SJSA1 (cell line): ENCODE data around the gene PDZRN3. TPM values are rescaled to one million over a fixed set of nuclear protein-coding genes. Genes with fewer than 3 reads are reported as not detected.

Source experiments
- DNase-seq, 2 experiments: peaks; one replicate each; pipeline ENCODE4 v3.0.0-alpha.2; 2015 to 2020; ENCODE audit warnings: low spot score in 2 of 2, low read depth in 1 of 2
- H3K27ac ChIP-seq: fragments of 250-450 bp; sonication (Bioruptor Pico); 2 replicates; pipeline ENCODE4 v1.5.1; 2020; ENCODE audit warnings: mild to moderate bottlenecking, moderate library complexity
- H3K27me3 ChIP-seq: fragments of 250-450 bp; sonication (Bioruptor Pico); replicated peaks from 2 replicates; pipeline ENCODE4 v1.5.1; 2020; ENCODE audit warnings: mild to moderate bottlenecking, moderate library complexity
- H3K36me3 ChIP-seq: fragments of 250-450 bp; sonication (Bioruptor Pico); 2 replicates; pipeline ENCODE4 v1.5.1; 2020; ENCODE audit warnings: mild to moderate bottlenecking
- H3K4me1 ChIP-seq: fragments of 250-450 bp; sonication (Bioruptor Pico); replicated peaks from 2 replicates; pipeline ENCODE4 v1.6.1; 2021; ENCODE audit warnings: mild to moderate bottlenecking
- H3K4me3 ChIP-seq: fragments of 250-450 bp; sonication (Bioruptor Pico); 2 replicates; pipeline ENCODE4 v1.5.1; 2020; ENCODE audit warnings: mild to moderate bottlenecking
- H3K9me3 ChIP-seq: fragments of 250-450 bp; sonication (Bioruptor Pico); replicated peaks from 2 replicates; pipeline ENCODE4 v1.5.1; 2020; ENCODE audit warnings: mild to moderate bottlenecking
- total RNA-seq: library from RNA; depleted of rRNA; stranded (reverse); fragments of >200 nt; shearing (Covaris generic); gene quantifications from 2 replicates; pipeline ENCODE4 v1.2.3, GENCODE V29; 2014

Gene PDZRN3
- total RNA-seq, 1 experiment from 2014 or later = 0.68 TPM

- no peaks in the 10 kb centered on the region for H3K27me3 ChIP-seq
- H3K9me3 ChIP-seq = no peaks in the 10 kb centered on the region
- no peak for DNase-seq
- no peaks in the 10 kb centered on the region for H3K4me1 ChIP-seq
- no peak overlapping the region for H3K27ac ChIP-seq
- H3K4me3 ChIP-seq = no peak overlapping the region
- H3K36me3 ChIP-seq = no peaks in the 10 kb centered on the region
Measured at GRCh38 chr3:73379465-73379864, 245.3 kb downstream of the PDZRN3 start.

DNA sequence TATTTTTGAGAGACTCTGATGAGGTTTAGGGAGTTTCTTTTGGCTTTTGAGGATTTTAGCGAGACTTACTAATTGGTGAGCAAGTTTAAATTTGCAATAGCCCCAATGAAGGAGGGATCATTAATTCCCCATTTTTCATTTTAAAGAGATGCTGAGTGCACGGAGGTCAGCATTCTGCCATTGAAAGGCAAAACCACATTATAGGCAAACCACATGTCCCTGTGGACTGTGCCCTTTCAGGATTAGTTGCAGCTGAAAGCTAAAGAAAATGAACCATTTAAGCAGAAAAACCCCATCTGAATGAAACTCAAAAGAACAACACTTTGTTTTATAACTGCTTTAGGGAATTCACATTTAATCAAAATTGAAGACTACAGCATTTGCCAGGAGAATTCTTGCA lies 246.5 kb downstream of the PDZRN3 start:
- no peaks in the 10 kb centered on the region for H3K36me3 ChIP-seq
- H3K27me3 ChIP-seq = no peaks in the 10 kb centered on the region
- H3K9me3 ChIP-seq = no peaks in the 10 kb centered on the region
- H3K27ac ChIP-seq = no peak overlapping the region
- no peak for DNase-seq
- no peak overlapping the region for H3K4me3 ChIP-seq
- no peaks in the 10 kb centered on the region for H3K4me1 ChIP-seq

DNA sequence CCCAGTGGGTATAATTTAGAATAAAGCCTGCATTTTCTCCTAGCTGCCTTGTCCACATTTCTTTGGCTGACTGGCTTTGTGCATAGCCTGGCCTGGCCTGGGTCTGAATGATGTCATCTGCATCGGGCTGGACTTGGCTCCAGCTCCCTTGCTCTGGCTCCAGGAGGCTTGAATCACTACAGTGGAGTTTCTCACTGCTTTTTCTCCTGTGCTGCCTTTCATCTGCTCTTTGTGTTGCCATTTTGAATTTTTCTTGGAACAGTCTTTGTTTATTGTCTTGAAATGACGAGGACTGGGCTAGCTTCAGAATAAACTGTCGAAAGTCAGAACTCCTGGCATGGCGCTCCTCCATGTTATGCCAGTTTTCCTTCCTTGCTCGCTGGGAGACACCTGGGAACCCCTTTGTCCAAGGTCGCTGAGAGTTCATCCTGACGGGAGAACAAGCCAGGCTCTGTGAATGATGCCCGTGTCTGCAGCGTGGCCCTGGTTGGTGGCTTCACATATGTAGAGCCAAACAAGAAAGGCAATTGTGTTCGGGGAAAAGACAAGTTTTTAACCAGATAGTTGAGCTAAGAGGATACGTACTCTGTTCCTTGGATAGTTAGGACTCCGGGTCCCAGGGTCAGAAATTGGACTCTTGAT lies 258.9 kb downstream of the PDZRN3 start:
- Histone ChIP-seq H3K4me3 (no peak overlapping the region), H3K4me1 (no peaks in the 10 kb centered on the region), H3K27ac (no peak overlapping the region), H3K9me3 (no peaks in the 10 kb centered on the region), H3K36me3 (no peaks in the 10 kb centered on the region), H3K27me3 (no peaks in the 10 kb centered on the region)
- DNase-seq = no peak

GRCh38 chr3:73364517-73364916 lies 260.2 kb downstream of the PDZRN3 start:
- no peaks in the 10 kb centered on the region for H3K27me3 ChIP-seq
- H3K36me3 ChIP-seq = no peaks in the 10 kb centered on the region
- H3K27ac ChIP-seq = no peak overlapping the region
- no peak overlapping the region for H3K4me3 ChIP-seq
- H3K4me1 ChIP-seq = no peaks in the 10 kb centered on the region
- DNase-seq = no peak
- no peaks in the 10 kb centered on the region for H3K9me3 ChIP-seq

DNA sequence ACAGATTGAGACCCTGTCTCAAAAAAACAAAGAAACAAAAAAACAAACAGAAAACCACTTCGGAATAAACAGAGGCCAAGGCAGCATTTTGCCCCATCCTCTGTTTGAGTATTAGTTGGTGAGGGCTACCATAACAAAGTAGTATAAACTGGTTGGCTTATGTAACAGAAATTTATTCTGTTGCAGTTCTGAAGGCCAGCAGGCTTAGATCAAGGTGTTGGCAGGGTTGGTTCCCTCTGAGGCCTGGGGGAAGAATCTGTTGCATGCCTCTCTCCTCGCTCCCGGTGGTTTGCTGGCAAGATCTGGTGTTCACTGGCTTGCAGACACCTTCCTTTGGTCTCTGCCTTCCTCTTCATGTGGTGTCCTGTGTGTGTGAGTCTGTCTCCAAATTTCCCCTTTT lies 261.6 kb downstream of the PDZRN3 start:
- Histone ChIP-seq H3K9me3 (no peaks in the 10 kb centered on the region), H3K36me3 (no peaks in the 10 kb centered on the region), H3K4me1 (no peaks in the 10 kb centered on the region), H3K27ac (no peak overlapping the region), H3K27me3 (no peaks in the 10 kb centered on the region), H3K4me3 (no peak overlapping the region)
- DNase-seq = no peak

- Histone ChIP-seq H3K36me3 (no peaks in the 10 kb centered on the region), H3K4me1 (no peaks in the 10 kb centered on the region), H3K27ac (no peak overlapping the region), H3K9me3 (no peaks in the 10 kb centered on the region), H3K4me3 (no peak overlapping the region), H3K27me3 (no peaks in the 10 kb centered on the region)
- no peak for DNase-seq
Measured at GRCh38 chr3:73361591-73361990, 263.1 kb downstream of the PDZRN3 start.

DNA sequence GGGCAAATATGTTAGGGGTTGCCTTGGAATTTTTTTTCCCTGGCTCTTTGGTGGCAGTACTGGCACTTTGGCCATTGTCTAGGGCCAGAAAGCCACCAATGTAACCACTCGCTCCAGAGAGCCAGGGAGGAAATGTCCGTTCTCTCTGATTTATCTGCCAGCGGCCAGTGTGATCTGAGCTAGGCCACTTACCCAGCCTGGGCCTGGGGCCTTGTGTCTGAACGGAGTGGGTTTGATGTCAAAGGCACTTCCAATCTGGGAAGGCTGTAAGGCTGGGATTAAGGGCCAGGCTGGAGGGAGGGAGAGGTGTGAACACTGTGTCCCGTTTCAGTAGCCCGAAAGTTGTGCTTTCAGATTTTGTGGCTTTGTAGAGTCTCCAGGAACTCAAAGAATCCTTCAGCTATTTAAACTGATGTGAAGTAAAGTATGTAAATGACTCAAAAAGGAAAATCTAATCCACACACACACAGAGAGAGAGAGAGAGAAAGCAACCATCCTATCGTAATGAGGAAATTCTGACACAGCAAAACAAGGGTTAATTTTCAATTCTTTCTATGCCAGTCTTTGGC lies 271.0 kb downstream of the PDZRN3 start:
- H3K4me3 ChIP-seq = no peak overlapping the region
- H3K36me3 ChIP-seq = no peaks in the 10 kb centered on the region
- no peaks in the 10 kb centered on the region for H3K9me3 ChIP-seq
- no peak for DNase-seq
- H3K4me1 ChIP-seq = no peaks in the 10 kb centered on the region
- no peaks in the 10 kb centered on the region for H3K27me3 ChIP-seq
- H3K27ac ChIP-seq = no peak overlapping the region

GRCh38 chr3:73352841-73353645 lies 271.7 kb downstream of the PDZRN3 start:
- Histone ChIP-seq H3K36me3 (no peaks in the 10 kb centered on the region), H3K27ac (no peak overlapping the region), H3K4me3 (no peak overlapping the region), H3K4me1 (no peaks in the 10 kb centered on the region), H3K27me3 (no peaks in the 10 kb centered on the region), H3K9me3 (no peaks in the 10 kb centered on the region)
- no peak for DNase-seq

GRCh38 chr3:73351423-73352071 lies 273.2 kb downstream of the PDZRN3 start:
- Histone ChIP-seq H3K36me3 (no peaks in the 10 kb centered on the region), H3K27ac (no peak overlapping the region), H3K9me3 (no peaks in the 10 kb centered on the region), H3K4me3 (no peak overlapping the region), H3K4me1 (no peaks in the 10 kb centered on the region), H3K27me3 (no peaks in the 10 kb centered on the region)
- no peak for DNase-seq

- H3K36me3 ChIP-seq = no peaks in the 10 kb centered on the region
- DNase-seq = no peak
Measured at GRCh38 chr3:73350996-73351395, 273.7 kb downstream of the PDZRN3 start.

GRCh38 chr3:73349657-73350056 lies 275.1 kb downstream of the PDZRN3 start:
- H3K4me1 ChIP-seq = no peaks in the 10 kb centered on the region
- no peak overlapping the region for H3K27ac ChIP-seq
- H3K4me3 ChIP-seq = no peak overlapping the region
- no peaks in the 10 kb centered on the region for H3K9me3 ChIP-seq
- no peak for DNase-seq
- no peaks in the 10 kb centered on the region for H3K36me3 ChIP-seq
- H3K27me3 ChIP-seq = no peaks in the 10 kb centered on the region; the same call in 1 of the 2 replicates

More at GRCh38 chr3:73350996-73351395, 273.7 kb downstream of the PDZRN3 start:
- H3K4me1 ChIP-seq = no peaks in the 10 kb centered on the region
- H3K9me3 ChIP-seq = no peaks in the 10 kb centered on the region
- H3K27me3 ChIP-seq = no peaks in the 10 kb centered on the region; the same call in 1 of the 2 replicates
- no peak overlapping the region for H3K4me3 ChIP-seq
- no peak overlapping the region for H3K27ac ChIP-seq

- H3K9me3 ChIP-seq = no peaks in the 10 kb centered on the region
- no peak for DNase-seq
- no peak overlapping the region for H3K27ac ChIP-seq
- H3K4me3 ChIP-seq = no peak overlapping the region
- no peaks in the 10 kb centered on the region for H3K36me3 ChIP-seq
- no peaks in the 10 kb centered on the region; the same call in 1 of the 2 replicates for H3K27me3 ChIP-seq
- no peaks in the 10 kb centered on the region for H3K4me1 ChIP-seq
Measured at GRCh38 chr3:73342077-73342476, 282.7 kb downstream of the PDZRN3 start.

DNA sequence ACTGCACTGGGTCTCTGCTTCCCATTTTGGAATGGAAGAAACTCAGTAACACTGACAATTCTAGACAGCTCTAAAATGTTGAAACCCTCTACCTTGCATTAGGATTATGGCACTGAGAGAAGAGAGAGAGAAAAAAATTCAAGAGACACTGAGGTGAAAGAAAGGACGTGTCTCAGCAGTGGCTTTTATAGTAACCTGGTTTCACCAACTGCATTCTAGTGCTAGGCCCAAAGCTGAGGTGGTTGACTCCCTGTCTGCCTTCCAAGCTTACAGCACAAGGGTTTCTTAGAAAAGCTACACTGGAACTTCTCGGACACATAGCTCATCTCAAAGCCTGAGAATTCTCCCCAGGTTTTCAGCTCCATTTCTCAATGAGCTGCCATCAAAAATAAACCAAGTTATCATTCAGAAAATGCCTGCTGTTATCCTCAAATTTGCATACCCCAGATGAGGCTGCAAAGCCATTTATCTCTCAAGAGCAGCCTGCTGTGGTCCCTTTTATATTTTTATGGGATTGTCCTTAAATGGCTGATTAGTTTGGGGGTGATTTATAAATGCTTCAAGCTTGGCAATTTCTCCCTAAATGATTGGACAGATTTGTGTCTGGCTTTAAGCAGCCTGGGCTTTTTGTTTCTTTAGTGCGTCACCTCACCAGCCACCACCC lies 283.3 kb downstream of the PDZRN3 start:
- H3K4me1 ChIP-seq = no peaks in the 10 kb centered on the region
- DNase-seq = no peak

More for the DNA sequence above, 283.3 kb downstream of the PDZRN3 start:
- Histone ChIP-seq H3K27ac (no peak overlapping the region), H3K9me3 (no peaks in the 10 kb centered on the region), H3K36me3 (no peaks in the 10 kb centered on the region), H3K27me3 (no peaks in the 10 kb centered on the region; the same call in 1 of the 2 replicates), H3K4me3 (no peak overlapping the region)
